Measurements from ENCODE around the gene LRMDA. TPM values are rescaled to one million over a fixed set of nuclear protein-coding genes. Genes with fewer than 3 reads are reported as not detected.

LRMDA gene
- total and polyA plus RNA-seq, 2 of the 13 experiments (the other 11 are each of a cell fraction or from before 2014, with no cell fraction given) = 13.4 to 22.0 TPM

- in situ Hi-C loops (cut with HindIII; ENCODE audit: extremely low pct_ligation_motif_present, low pct_unique_long_range_greater_than_20kb) = no loop called here
- Histone ChIP-seq H3K9me3 (ENCODE audit: low read length) (peaks cover 12% of the 10 kb centered on the region), H2AFZ (ENCODE audit: low read length) (no peak overlapping the region), H3K27ac (ENCODE audit: extremely low read length, insufficient read depth, low read length) (no peak overlapping the region), H3K4me2 (ENCODE audit: low read depth, low read length) (no peak overlapping the region), H3K9ac (ENCODE audit: insufficient read depth, low read depth, low read length) (no peak overlapping the region), H4K20me1 (ENCODE audit: insufficient read depth, low read length) (no peaks in the 10 kb centered on the region), H3K4me3 (replicated peaks in 1 of 3; ENCODE audit: insufficient read depth in 1 of 3, low read depth in 2 of 3, low read length in 3 of 3) (no peak overlapping the region), H3K4me1 (ENCODE audit: insufficient read depth, low read length) (peaks cover 19% of the 10 kb centered on the region), H3K79me2 (ENCODE audit: insufficient read depth, low read length) (no peaks in the 10 kb centered on the region), H3K36me3 (replicated peaks in 1 of 2; ENCODE audit: control insufficient read depth in 1 of 2, insufficient read depth in 2 of 2, low read length in 2 of 2) (no peaks in the 10 kb centered on the region; a peak in 2 of 5 replicates), H3K27me3 (ENCODE audit: control insufficient read depth in 1 of 2, insufficient read depth in 2 of 2, low read length in 2 of 2) (no peaks in the 10 kb centered on the region)
- ChIA-PET POLR2A (no interaction called here), CTCF (ENCODE audit: low intra/inter-chr PET ratio, low total read pairs) (no interaction called here)
- no peak for FAIRE-seq
- 92% methylated on average over 1 of the region's 1 CpG for WGBS (ENCODE audit: low lambda C conversion rate)
- no peak for DNase-seq (ENCODE audit: low spot score)
- BruUV-seq (replicated peaks) = no TSS peak
- no peak for ATAC-seq
- intact Hi-C loops (cut with micrococcal nuclease; ENCODE audit: unreplicated experiment) = no loop called here
- TF ChIP-seq SRSF4 (IDR thresholded peaks at IDR 0.05; ENCODE audit: low read depth, low read length, poor library complexity, severe bottlenecking) = no peak
- no peak for TF ChIP-seq ARID5B (CRISPR knock-in tag; IDR thresholded peaks at IDR 0.05)
- no peak for TF ChIP-seq ARID4A (CRISPR knock-in tag; IDR thresholded peaks at IDR 0.05; ENCODE audit: borderline replicate concordance)
- TF ChIP-seq TBX3 (IDR thresholded peaks at IDR 0.05; ENCODE audit: borderline replicate concordance) = no peak
- no peak for TF ChIP-seq ZNF280B (CRISPR knock-in tag; IDR thresholded peaks at IDR 0.05; ENCODE audit: borderline replicate concordance)
- TF ChIP-seq ZNF567 (CRISPR knock-in tag; IDR thresholded peaks at IDR 0.05; ENCODE audit: borderline replicate concordance) = no peak
- TF ChIP-seq ISL2 (CRISPR knock-in tag; IDR thresholded peaks at IDR 0.05) = no peak
- TF ChIP-seq HNRNPK (IDR thresholded peaks at IDR 0.05; ENCODE audit: low read depth, low read length, poor library complexity, severe bottlenecking) = no peak
- no peak for TF ChIP-seq MIER3 (CRISPR knock-in tag; IDR thresholded peaks at IDR 0.05; ENCODE audit: borderline replicate concordance)
- no peak for TF ChIP-seq ZC3H4 (CRISPR knock-in tag; IDR thresholded peaks at IDR 0.05; ENCODE audit: borderline replicate concordance)
- TF ChIP-seq RBM39 (IDR thresholded peaks at IDR 0.05; ENCODE audit: low read depth, low read length, poor library complexity, severe bottlenecking) = no peak
- no peak for TF ChIP-seq KLF15 (CRISPR knock-in tag; IDR thresholded peaks at IDR 0.05; ENCODE audit: borderline replicate concordance)
- TF ChIP-seq ZSCAN5A (CRISPR knock-in tag; IDR thresholded peaks at IDR 0.05; ENCODE audit: borderline replicate concordance) = no peak
Observed at GRCh38 chr10:75685187-75685586, 253.8 kb downstream of the LRMDA start.

Data from HepG2 (cell line).